GM19467 (cell line): ENCODE measurements around the gene CCR5AS.

Experiments
- ATAC-seq: cut with Tn5 transposase; IDR thresholded peaks from one replicate; pipeline ENCODE4 v1.9.1; 2021; ENCODE audit warnings: mild to moderate bottlenecking, moderate library complexity; ENCODE audit not compliant: unreplicated experiment

The CCR5AS gene

GRCh38 chr3:46383211-46383950, 23.5 kb downstream of the CCR5AS start:
- no peak for ATAC-seq

DNA sequence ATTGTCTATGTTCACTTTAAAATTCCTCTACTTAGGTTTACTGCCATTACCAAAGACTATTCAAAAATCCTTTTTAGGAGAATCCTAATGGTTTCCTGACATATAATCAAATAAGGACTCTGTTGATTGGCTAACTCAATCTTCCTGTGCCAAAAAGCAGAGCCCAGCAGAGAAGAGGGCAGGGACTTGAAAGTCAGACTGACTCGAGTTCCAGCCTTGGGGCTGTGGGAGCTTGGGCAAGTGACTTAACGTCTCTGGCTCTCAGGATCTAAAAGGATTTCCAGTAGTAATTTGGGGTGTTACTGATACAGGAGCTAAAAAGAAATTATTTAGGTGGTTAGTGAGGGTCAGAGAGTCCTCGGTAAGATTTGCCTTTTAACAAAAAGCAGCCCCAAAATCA, 25.2 kb downstream of the CCR5AS start:
- no peak for ATAC-seq

GRCh38 chr3:46380471-46381221, 26.2 kb downstream of the CCR5AS start:
- no peak for ATAC-seq

- ATAC-seq = no peak
These were observed 28.4 kb downstream of the CCR5AS start for GRCh38 chr3:46378426-46378942.

- ATAC-seq = no peak
These were observed 31.1 kb downstream of the CCR5AS start for GRCh38 chr3:46375814-46376213.

GRCh38 chr3:46375218-46375617, 31.6 kb downstream of the CCR5AS start:
- no peak for ATAC-seq

DNA sequence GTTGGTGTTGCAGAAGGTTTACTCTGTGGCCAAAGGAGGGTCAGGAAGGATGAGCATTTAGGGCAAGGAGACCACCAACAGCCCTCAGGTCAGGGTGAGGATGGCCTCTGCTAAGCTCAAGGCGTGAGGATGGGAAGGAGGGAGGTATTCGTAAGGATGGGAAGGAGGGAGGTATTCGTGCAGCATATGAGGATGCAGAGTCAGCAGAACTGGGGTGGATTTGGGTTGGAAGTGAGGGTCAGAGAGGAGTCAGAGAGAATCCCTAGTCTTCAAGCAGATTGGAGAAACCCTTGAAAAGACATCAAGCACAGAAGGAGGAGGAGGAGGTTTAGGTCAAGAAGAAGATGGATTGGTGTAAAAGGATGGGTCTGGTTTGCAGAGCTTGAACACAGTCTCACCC, 32.1 kb downstream of the CCR5AS start:
- ATAC-seq = no peak

GRCh38 chr3:46372492-46373359, 34.1 kb downstream of the CCR5AS start:
- no peak for ATAC-seq

DNA sequence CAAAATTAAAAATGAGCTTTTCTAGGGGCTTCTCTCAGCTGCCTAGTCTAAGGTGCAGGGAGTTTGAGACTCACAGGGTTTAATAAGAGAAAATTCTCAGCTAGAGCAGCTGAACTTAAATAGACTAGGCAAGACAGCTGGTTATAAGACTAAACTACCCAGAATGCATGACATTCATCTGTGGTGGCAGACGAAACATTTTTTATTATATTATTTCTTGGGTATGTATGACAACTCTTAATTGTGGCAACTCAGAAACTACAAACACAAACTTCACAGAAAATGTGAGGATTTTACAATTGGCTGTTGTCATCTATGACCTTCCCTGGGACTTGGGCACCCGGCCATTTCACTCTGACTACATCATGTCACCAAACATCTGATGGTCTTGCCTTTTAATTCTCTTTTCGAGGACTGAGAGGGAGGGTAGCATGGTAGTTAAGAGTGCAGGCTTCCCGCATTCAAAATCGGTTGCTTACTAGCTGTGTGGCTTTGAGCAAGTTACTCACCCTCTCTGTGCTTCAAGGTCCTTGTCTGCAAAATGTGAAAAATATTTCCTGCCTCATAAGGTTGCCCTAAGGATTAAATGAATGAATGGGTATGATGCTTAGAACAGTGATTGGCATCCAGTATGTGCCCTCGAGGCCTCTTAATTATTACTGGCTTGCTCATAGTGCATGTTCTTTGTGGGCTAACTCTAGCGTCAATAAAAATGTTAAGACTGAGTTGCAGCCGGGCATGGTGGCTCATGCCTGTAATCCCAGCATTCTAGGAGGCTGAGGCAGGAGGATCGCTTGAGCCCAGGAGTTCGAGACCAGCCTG, 35.1 kb downstream of the CCR5AS start:
- no peak for ATAC-seq

DNA sequence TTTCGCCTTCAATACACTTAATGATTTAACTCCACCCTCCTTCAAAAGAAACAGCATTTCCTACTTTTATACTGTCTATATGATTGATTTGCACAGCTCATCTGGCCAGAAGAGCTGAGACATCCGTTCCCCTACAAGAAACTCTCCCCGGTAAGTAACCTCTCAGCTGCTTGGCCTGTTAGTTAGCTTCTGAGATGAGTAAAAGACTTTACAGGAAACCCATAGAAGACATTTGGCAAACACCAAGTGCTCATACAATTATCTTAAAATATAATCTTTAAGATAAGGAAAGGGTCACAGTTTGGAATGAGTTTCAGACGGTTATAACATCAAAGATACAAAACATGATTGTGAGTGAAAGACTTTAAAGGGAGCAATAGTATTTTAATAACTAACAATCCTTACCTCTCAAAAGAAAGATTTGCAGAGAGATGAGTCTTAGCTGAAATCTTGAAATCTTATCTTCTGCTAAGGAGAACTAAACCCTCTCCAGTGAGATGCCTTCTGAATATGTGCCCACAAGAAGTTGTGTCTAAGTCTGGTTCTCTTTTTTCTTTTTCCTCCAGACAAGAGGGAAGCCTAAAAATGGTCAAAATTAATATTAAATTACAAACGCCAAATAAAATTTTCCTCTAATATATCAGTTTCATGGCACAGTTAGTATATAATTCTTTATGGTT, 35.9 kb downstream of the CCR5AS start, which contains the start of gene CCR5:
Gene CCR5 (plus strand): TSS at position 108 of the 680 bp plus-strand sequence. CDS start 1,957 bp downstream, outside the sequence.
- no peak for ATAC-seq

- no peak for ATAC-seq
These were observed 37.2 kb downstream of the CCR5AS start for GRCh38 chr3:46369675-46370132.

- no peak for ATAC-seq
These were observed 37.7 kb downstream of the CCR5AS start for GRCh38 chr3:46369151-46369550.

- ATAC-seq = peak; percentile 59
These were observed 38.3 kb downstream of the CCR5AS start for GRCh38 chr3:46368569-46368968.

GRCh38 chr3:46367811-46368210, 39.1 kb downstream of the CCR5AS start:
- no peak for ATAC-seq

DNA sequence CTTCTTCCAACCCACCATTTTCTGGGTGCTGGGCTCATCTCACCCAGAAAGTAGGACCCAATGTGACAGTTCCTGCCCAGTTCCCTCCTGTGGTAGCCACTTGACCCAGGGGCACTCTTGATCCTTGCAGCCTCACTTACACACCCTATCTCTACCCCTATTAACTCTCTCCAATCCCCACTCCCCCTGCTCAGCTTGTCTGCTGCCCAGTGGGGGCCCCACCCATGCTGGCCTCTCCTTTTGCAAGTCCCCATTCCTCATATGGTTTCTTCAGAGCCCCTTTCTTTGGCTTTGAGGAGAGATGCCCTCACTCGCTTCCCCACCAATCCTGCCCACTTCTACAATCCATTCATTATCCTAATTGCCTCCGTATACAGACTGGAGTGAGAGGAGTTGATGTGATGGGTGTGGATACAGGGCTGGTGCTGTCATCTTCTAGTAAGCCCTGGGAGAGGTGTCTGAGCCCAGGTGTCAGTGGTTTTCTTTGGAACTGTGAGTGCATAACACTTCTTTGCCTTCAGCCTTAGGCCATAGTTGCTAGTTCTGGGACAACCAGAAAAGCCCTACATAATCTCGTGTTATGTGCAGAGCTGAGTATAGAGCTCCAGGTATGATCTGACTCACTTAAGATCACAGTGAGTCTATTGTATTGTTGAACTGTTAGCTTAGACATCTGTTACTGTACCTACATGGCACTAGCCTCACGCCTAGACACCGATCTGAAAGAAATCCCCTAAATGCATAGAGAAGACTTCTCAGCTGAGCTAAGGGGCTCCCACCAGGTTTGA, 40.9 kb downstream of the CCR5AS start:
- no peak for ATAC-seq

GRCh38 chr3:46365041-46365440, 41.8 kb downstream of the CCR5AS start:
- no peak for ATAC-seq

DNA sequence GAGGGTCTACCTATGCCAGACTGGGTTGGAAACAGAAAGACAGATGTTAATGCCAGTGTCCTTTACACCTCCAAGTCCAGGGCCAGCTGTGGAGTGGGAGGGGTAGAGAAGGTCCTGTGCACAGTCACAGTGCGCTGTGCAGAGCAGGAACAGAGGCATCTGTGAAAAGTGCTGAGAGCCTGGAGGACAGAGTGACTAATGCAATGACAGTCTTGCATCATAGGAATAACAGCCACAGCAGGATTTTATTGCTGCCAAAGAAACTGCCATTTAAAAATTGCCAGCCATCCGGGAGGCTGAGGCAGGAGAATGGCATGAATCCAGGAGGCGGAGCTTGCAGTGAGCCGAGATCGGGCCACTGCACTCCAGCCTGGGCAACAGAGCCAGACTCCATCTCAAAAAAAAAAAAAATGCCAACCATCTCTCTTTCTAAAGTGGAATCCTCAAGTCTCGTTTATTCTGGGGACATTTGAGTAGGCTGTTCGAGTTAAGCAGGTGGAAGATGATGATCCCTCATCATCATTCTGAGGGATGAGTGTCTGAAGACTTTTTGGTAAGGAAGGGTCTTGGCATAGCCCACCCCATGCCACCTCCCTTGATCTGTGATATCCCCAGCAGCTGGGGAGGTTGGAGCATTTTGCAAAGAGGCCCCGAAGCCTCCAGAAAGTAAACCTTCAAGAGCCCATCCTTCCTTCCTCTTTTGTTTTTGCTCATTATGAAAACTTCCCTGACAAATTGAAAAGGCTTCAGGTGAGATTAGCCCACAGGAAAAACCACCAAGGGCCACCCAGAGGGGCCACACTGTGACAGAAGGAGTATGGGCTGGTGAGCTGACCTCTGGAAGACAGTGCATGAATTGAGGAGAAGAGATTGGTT, 45.2 kb downstream of the CCR5AS start:
- ATAC-seq = no peak

- no peak for ATAC-seq
These were observed 46.0 kb downstream of the CCR5AS start for GRCh38 chr3:46360907-46361306.
